ENCODE measurements around the gene LBX1.

- TF ChIP-seq CTCF (IDR thresholded peaks at IDR 0.05) = no peak
- no peak for TF ChIP-seq POLR2A (IDR thresholded peaks at IDR 0.05)
These were observed 8.9 kb upstream of the LBX1 start for GRCh38 chr10:101237982-101238731.

Measured in prostate gland (tissue), 2 donors.